ENCODE results near the gene CDAN1.

GRCh38 chr15:42775416-42775815 lies 38.5 kb upstream of the CDAN1 start:
- TF ChIP-seq ZNF384 (IDR thresholded peaks at IDR 0.05) (no peak), ELF4 (IDR thresholded peaks at IDR 0.05) (no peak), SP1 (IDR thresholded peaks at IDR 0.05) (no peak), HDGF (IDR thresholded peaks at IDR 0.05; ENCODE audit: borderline replicate concordance) (no peak), FOXK2 (IDR thresholded peaks at IDR 0.05) (no peak), FOXM1 (IDR thresholded peaks at IDR 0.05; ENCODE audit: borderline replicate concordance) (no peak), LEF1 (IDR thresholded peaks at IDR 0.05; ENCODE audit: borderline replicate concordance) (no peak), NFRKB (IDR thresholded peaks at IDR 0.05) (no peak), PKNOX1 (IDR thresholded peaks at IDR 0.05) (no peak), SUZ12 (IDR thresholded peaks at IDR 0.05) (no peak)
